IMR-90 (cell line): ENCODE data around the gene ELOVL2.

Source experiments
- BHLHE40 ChIP-seq: fragments of 150-350 bp; IDR thresholded peaks from 2 replicates; pipeline ENCODE4 v1.6.1; 2016; ENCODE audit warnings: mild to moderate bottlenecking, low read depth, low read length
- CEBPB ChIP-seq: IDR thresholded peaks from 2 replicates; pipeline ENCODE4 v1.6.1; 2012; ENCODE audit warnings: low read depth, low read length, improper control_type of control experiment
- CHD1 ChIP-seq: IDR thresholded peaks from 2 replicates; pipeline ENCODE4 v1.6.1; 2012; ENCODE audit warnings: low read depth, low read length, improper control_type of control experiment
- ELK1 ChIP-seq: fragments of 150-350 bp; IDR thresholded peaks from 2 replicates; pipeline ENCODE4 v1.6.1; 2016; ENCODE audit warnings: low read depth, mild to moderate bottlenecking, low read length, moderate library complexity, borderline replicate concordance
- FOS ChIP-seq: fragments of 150-350 bp; IDR thresholded peaks from 2 replicates; pipeline ENCODE4 v1.6.1; 2016; ENCODE audit warnings: low read depth, low read length
- MAFK ChIP-seq: IDR thresholded peaks from 2 replicates; pipeline ENCODE4 v1.6.1; 2012; ENCODE audit warnings: low read depth, low read length, improper control_type of control experiment
- MXI1 ChIP-seq: IDR thresholded peaks from 2 replicates; pipeline ENCODE4 v1.6.1; 2012; ENCODE audit warnings: low read depth, mild to moderate bottlenecking, low read length, moderate library complexity, borderline replicate concordance
- NFE2L2 ChIP-seq: fragments of 150-350 bp; IDR thresholded peaks from 2 replicates; pipeline ENCODE4 v1.6.1; 2016; ENCODE audit warnings: low read depth, mild to moderate bottlenecking, low read length
- POLR2A ChIP-seq: IDR thresholded peaks from 2 replicates; pipeline ENCODE4 v1.6.1; 2012; ENCODE audit warnings: mild to moderate bottlenecking, low read depth, low read length
- RAD21 ChIP-seq: IDR thresholded peaks from 2 replicates; pipeline ENCODE4 v1.6.1; 2012; ENCODE audit warnings: low read length, improper control_type of control experiment
- RFX5 ChIP-seq: IDR thresholded peaks from 2 replicates; pipeline ENCODE4 v1.8.0; 2012; ENCODE audit warnings: low read depth, mild to moderate bottlenecking, low read length, moderate library complexity
- SMC3 ChIP-seq: fragments of 150-350 bp; IDR thresholded peaks from 2 replicates; pipeline ENCODE4 v1.6.1; 2016; ENCODE audit warnings: low read depth, mild to moderate bottlenecking, antibody characterized with exemption, low read length, moderate library complexity
- TF ChIP-seq, protein P1 (sequence below): conservative IDR thresholded peaks from 2 replicates; pipeline ENCODE4 v1.5.1; 2012; ENCODE audit warnings: mild to moderate bottlenecking, low read depth, low read length, improper control_type of control experiment
- TF ChIP-seq, protein P2 (sequence below): fragments of 150-350 bp; IDR thresholded peaks from 2 replicates; pipeline ENCODE4 v1.6.1; 2017; ENCODE audit warnings: mild to moderate bottlenecking, antibody characterized with exemption, low read length, low read depth

GRCh38 chr6:10947966-10948365 lies 96.1 kb downstream of the ELOVL2 start:
- TF ChIP-seq, protein P1, sequence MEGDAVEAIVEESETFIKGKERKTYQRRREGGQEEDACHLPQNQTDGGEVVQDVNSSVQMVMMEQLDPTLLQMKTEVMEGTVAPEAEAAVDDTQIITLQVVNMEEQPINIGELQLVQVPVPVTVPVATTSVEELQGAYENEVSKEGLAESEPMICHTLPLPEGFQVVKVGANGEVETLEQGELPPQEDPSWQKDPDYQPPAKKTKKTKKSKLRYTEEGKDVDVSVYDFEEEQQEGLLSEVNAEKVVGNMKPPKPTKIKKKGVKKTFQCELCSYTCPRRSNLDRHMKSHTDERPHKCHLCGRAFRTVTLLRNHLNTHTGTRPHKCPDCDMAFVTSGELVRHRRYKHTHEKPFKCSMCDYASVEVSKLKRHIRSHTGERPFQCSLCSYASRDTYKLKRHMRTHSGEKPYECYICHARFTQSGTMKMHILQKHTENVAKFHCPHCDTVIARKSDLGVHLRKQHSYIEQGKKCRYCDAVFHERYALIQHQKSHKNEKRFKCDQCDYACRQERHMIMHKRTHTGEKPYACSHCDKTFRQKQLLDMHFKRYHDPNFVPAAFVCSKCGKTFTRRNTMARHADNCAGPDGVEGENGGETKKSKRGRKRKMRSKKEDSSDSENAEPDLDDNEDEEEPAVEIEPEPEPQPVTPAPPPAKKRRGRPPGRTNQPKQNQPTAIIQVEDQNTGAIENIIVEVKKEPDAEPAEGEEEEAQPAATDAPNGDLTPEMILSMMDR, result no peak
- TF ChIP-seq FOS (no peak), POLR2A (no peak), MXI1 (no peak), NFE2L2 (no peak), RAD21 (no peak), CEBPB (no peak), MAFK (no peak), SMC3 (no peak), RFX5 (no peak), ELK1 (no peak), CHD1 (no peak), BHLHE40 (no peak)
- TF ChIP-seq, protein P2, sequence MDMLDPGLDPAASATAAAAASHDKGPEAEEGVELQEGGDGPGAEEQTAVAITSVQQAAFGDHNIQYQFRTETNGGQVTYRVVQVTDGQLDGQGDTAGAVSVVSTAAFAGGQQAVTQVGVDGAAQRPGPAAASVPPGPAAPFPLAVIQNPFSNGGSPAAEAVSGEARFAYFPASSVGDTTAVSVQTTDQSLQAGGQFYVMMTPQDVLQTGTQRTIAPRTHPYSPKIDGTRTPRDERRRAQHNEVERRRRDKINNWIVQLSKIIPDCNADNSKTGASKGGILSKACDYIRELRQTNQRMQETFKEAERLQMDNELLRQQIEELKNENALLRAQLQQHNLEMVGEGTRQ, result no peak
